SHP77 (cell line): ENCODE results near the gene NIPAL4.

Source experiments
- DNase-seq, 2 experiments: peaks; one replicate each; lab custom pipeline; 2025; lab: John Stamatoyannopoulos, UW

NIPAL4 gene

DNA sequence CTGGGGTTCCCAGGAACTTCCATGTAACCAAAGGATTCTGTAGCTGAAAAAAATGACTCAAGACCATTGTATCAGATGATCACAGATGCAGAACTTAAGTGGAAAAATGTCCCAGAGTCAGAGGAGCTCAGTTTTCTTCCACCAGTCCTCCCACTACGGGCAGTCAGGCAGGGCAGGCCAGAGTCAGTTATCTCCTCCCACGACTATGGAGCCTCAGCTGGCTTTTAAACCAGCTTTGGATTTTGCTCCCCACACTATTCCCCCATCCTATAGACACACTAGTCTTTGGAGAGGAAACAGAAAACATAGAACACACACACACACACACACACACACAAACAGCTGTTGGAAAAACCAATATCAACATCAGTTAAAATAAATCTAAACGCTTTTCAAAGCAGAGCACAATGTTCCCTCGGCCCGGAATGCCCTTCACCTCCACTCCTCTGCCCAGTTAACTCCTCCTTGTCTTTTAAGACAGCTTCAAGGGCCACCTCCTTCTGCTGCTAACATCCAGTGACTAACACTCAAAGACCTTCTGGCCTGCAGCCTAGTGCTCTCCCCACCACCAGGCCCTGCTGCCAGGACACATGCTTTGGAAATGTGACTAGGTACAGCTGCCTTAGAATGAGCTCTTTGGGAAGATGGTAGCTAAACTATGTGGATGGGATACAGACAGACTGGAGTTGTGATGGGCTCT lies 56.8 kb downstream of the NIPAL4 start:
- DNase-seq: no peak

DNA sequence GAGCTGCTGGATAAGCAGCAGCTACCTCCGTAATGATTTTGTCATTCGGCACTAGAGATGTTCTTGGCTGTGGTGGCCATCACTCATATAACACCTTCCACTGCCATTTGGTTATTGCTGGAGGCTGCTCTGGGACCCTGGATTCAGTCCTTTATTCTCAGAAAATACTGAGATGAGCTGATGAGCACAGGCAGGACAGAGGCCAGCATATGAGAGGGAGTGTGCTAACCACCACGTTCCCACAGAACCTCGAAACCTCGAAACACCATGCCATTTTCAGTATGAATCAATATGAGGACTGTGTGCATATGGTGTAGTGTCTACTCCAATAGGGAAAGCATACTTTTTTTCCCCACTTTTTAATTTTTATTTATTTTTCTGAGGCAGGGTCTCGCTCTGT lies 59.0 kb downstream of the NIPAL4 start:
- no peak for DNase-seq

DNA sequence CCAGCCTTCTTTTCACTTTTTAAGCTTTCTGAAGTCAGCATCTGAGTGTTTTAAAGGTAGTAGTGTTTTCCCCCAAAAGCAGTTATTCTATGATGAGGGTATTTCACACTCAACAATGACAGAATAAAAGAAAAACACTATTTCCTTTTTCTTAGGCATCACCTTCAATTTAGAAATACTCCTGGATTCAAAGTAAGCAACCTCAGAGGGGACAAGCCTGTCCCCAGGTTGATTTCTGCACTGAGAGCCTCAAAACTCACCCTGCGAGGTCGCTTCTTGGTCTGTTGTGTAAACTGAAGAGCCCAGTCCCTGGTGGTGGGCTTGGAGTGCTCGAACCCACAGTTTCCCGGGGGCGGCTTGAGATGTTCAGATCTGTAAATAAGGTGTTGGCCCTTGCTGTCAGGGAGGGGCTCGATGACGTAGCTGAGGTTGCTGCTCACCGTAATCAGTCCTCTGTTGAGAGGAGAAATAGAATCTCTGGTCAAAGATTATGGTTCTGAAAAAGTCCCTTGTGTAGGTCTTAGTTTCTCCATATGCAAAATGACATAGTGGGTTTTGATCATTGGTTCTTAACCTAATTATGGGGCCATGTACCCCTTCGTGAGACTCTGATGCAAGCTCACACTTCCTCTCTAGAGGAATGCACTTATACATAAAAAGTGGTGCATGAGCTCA lies 59.7 kb downstream of the NIPAL4 start:
- no peak for DNase-seq

DNA sequence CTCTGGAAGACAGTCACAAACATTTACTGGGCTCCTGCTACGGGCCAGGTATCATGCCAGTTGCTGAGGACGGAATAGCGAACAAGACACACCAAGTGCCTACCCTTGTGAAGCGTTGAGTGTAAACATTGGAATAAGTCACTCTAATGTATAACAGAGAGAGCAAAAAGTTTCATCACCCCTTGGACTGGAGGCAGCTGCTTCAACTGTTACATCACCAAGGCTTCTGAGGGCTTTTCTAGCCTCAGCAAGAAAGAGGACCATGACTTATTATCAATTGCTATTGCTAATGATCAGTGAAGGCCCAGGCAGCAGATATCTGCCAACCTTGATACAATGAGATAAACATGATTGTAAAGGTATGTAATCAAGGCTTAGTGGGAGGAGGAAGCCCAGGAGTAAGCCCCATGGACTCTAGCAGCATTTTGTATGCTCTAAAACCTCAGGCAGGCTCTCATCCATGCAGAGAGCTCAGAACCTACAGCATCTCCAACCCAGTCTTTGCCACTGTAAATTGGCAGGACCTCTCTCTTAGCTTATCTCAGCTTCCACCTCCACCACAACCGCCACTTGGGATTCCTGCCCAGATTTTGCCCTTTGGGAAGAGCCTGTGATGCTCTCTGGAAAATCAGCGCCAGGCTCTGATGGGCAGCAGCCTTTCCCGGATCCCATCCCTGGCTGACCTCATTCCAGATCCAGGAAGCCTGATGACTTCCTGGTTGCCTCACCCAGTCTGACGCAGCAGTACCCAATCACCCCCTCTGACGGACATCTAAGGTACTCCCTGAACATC lies 61.1 kb downstream of the NIPAL4 start:
- DNase-seq: no peak

DNA sequence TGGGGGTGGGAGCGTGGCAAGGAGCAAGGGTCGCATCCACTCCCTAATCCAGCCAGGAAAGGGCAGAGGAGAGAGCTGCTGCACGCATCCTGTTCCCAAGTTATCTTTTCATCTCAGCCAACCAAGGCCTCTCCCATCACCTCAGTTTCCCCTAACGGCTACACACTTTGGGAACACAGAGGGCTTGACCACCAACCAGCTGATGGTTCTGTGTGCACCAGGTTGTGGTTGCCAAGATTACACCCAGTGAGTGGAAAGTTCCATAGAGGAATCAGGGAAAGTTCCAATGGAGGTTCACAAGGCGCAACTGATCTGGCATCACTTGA lies 61.7 kb downstream of the NIPAL4 start:
- no peak for DNase-seq

DNA sequence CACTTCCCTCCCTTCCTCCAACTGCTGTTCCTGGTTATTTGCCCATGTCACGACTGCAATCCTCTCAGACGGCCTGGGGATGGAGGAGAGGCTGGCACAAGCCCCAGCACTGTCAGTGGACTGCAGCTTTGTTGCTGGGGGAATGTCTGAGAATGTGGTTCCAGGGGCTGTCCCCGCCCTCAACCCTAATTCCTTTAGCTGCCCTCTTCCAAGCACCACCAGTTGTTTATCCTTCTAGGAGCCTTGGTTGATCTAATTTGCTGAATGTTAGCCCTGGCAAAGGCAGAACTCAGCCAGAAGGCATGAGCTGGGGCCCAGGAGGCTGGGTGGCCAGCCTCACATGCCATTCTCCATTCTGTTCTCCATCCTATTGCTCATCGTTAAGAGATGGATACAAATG lies 64.0 kb downstream of the NIPAL4 start:
- DNase-seq: no peak
